HG03097 (cell line): ENCODE data around the gene ARFGEF2.
"Not testable (repeated sequence)": the region's sequence is repeated elsewhere in the genome, so short reads cannot be mapped to it uniquely, and the experiment has no call there.

Experiments
- ATAC-seq: cut with Tn5 transposase; IDR thresholded peaks from one replicate; pipeline ENCODE4 v1.9.1; 2021; ENCODE audit not compliant: unreplicated experiment, low FRiP score

The ARFGEF2 gene

DNA sequence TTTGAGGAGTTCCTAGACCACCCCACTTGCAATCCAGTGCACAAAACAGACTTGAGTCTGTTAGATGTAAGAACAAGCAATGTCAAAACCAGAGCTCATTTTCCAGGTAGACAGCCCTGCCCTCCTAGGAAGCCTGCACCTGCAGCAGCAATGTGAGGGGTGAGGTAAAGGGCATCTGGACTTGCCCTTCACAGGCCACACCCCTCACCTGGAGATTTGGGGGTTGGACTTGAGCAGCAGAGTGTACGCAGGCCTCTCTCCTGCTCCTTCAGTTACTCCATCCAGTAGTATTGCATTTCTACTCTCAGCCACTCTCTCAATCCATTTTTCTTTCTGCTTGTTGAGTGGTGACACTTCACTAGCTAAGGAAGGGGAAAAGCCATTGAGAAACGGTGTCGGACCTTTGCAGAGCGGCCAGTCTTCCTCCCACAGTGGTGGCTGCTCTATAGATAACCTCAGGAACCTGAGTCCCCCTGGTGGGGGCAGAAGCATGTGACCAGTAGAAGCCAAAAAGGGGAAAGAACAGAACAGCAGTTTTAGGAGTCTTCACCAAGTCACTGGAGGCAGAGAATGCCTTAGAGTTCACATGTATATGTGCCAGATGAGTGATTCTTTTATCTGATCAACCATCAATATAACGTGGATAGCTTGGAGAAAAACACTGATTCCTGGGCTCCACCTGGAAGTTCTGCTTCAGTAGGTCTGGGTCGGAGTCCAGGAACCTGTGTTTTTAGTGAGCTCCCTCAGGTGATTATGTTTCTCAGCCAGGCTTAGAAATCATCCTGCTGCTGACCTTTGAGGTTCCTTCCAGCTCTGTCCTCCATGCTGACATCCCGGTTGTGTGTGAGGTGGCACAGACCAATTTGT is 28.0 kb downstream of the ARFGEF2 start:
- no peak for ATAC-seq

DNA sequence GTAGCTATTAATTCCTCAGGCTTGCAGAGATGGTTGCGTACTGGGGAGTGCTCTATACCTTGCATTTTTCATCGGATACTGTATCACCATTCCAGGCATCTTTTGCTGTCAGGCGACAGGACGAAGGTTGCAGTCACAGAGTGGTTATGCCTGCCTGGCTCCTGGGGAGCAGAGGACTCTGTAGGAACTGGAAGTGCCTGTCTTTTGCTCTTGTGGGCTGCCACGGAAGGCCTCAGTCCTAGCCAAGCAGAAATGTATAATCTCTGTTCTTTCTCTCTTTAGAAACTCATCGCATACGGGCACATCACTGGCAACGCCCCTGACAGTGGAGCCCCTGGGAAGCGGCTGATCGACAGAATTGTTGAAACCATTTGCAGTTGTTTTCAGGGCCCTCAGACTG is 29.5 kb downstream of the ARFGEF2 start:
- no peak for ATAC-seq

DNA sequence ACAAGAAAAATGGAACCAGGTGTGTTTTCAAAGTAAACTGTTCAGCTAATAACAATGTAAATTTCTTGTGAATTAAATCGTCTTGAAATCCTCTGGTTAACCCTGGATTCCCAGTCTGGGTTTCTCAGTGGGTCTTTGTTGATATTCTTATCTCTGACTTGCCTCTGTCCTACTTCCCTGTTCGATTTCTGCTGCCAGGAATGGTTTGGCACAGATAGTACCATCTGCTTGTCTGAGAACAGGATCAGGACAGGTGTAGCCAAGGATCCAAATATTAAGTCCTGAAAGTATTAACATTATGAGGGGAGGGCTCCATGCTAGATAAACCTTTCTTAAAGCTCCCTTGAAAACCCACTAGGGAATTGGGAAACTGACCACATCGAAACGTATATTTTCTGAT is 30.1 kb downstream of the ARFGEF2 start:
- ATAC-seq: no peak

GRCh38 chr20:48952656-48953055 is 31.1 kb downstream of the ARFGEF2 start:
- ATAC-seq: no peak

DNA sequence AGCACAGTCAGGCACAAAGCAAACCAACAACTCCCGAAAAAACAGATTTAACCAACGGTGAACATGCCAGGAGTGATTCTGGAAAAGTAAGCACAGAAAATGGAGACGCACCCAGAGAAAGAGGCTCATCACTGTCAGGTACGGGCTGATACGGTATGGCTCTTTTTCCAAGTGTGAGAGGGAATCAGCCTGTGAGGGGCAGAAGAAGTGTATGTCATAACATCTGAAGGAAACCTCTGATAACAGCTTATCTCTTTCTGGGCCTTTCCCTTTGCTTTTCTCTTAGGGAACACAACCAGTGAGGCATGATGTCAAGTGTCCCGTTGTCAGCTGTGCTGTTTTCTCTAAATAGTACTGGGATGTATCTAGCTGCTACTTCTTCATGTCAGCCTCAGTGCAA is 32.1 kb downstream of the ARFGEF2 start:
- ATAC-seq: no peak

DNA sequence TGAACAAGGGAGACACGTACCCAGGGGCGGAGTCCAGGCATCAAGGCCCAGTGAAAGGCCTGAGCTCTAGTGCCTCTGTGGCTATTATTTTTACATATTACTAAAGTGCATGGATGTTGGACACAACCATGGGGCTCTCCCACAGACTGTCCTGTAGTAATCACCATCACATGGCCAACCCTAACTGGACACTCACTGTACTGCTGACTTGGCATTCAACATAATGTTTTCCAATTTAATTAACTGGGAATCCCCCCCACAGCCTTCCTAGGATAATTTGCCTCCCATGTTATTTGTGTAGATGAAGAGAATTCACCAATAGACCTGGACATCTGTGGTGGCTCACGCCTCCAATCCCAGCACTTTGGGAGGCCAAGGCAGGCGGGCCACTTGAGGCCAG is 34.5 kb downstream of the ARFGEF2 start:
- no peak for ATAC-seq

- no peak for ATAC-seq
Observed at GRCh38 chr20:48957053-48957481, 35.6 kb downstream of the ARFGEF2 start.

DNA sequence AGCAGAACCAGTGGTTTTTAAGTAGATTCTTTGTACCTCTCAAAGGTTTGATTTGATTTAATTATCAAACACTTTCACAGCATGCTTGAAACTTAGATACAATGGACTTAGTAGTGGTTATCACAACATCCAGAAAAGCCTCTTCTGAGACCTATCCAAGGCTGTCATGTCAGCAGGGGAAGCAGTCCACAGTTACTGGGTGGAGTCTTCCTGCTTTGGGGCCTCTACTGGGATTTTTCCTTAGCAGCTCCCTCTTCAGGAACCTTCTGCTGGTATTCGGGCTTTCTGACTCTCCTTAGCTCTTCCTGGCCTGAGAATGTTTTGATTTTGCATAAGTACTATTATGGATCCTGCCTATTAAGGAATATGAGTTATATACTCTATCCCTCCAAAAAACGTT is 36.0 kb downstream of the ARFGEF2 start:
- ATAC-seq: no peak

DNA sequence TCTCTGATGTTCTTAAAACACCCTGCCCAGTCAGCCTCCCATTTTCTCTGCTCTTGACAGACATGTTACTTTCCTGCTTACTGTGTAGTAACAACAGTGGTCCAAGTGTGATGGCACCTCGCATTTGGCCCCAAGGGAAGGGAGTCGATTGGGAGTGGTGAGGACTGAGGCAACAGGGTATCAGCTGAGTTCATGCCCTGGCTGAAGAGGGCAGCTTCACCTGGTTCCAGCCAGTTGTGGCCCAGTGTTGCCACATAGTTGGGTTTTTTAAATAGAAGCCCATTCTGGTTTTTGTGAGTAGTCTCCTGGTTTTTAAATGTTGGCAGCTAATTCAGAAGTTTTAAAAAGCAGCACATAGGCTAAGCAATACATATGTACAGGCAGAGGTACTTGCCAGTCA is 37.2 kb downstream of the ARFGEF2 start:
- ATAC-seq: no peak

DNA sequence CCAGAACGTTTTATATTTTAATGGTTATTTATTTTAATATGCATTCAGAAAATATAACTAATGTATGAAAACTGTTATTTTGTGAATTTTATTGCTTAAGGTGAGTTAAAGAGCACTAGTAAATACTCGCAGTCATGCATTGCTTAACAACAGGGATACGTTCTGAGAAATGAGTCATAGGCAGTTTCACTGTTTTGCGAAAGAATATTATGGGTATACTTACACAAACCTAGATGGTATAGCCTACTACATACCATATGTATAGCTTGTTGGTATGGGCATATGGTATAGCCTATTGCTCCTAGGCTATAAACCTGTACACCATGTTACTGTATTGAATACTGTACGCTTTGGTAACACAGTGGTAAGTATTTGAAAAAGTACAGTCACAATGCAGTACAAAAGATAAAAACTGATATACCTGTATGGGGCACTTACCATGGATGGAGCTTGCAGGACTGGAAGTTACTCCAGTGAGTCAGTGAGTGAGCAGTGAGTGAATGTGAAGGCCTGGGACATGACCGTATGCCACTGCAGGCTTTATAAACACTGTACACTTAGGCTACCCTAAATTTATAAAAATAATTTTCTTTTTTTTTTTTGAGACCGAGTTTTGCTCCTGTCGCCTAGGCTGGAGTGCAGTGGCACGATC is 38.5 kb downstream of the ARFGEF2 start:
- ATAC-seq: no peak

DNA sequence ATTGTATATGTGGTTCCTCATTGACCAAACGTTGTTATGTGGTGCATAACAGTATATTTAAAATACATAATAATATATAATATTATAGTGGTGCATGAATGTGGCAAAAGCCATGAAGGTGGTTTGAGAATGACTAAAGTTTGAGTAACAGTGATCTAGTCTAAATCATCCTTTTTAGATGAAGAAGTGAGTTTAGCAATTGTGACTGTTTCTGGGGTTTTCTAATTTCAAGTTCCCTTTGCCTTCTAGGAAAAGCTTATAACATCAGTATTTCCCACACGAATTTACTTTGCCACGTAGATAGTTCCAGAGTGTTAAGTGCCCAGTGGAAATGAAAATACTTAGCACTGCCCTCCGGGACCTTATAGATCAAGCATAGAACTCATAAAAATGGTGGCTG is 40.9 kb downstream of the ARFGEF2 start:
- ATAC-seq: no peak

DNA sequence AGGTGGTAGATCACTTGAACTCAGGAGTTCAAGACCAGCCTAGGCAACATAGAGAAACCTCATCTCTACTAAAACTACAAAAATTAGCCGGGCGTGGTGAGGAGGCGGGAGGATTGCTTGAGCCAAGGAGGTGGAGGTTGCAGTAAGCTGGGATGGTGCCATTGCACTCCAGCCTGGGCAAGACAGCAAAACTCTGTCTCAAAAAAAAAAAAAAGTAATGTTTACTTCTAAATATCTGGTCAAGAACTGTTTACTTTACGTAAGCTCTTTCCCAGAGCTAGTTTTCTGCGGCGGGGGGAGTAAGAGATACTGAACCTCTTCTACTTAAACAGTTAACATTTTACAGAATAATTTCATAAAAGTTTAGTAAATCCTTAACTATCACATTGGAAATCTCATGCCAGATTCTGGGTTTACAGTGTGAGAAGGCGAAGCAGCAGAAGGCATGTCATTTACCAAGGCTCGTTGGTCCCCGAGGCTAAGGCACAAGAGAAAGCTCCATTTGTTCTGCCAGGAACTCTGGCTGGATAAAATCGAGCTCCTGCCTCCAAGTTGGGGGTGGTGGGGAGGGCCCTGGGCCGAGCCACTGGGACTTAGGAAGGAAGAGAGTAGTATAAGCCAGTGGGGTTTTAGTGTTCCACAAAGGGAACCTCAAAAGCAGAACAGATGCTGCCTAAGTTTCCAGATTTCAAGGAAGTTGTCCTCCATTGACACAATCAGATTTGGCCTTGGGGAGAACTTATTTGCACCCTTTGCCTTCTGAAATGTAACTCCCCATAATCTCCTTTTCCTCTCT is 41.7 kb downstream of the ARFGEF2 start:
- ATAC-seq: no peak

- no peak for ATAC-seq
Observed at GRCh38 chr20:48965189-48965910, 43.8 kb downstream of the ARFGEF2 start.

DNA sequence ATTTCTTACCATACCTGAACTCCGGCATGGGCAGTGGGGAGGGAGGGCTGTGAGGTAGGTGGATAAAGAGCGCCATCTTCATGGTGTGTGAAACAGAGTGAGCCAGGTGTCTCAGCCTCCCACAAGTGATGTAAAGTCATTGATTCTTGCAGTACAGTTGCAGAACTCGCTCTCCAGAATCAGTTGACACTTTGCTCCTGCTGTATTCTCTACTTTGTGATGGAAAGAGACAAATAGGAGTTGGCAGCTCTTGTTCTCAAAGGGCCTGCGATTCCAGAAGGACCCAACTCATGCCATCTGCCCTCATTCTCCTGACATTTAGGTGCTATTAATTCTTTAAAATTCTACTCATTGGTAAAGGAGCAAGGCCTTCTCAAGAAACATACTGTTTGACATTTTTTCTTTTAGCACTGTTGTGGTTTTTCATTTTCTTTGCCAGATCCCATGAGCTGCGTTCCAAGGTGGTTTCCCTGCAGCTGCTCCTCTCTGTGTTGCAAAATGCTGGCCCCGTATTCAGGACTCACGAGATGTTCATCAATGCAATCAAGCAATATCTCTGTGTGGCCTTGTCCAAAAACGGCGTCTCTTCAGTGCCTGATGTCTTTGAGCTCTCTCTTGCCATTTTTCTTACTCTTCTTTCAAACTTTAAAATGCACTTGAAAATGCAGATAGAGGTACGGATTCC is 49.3 kb downstream of the ARFGEF2 start:
- ATAC-seq: no peak

- ATAC-seq: no peak
Observed at GRCh38 chr20:48971956-48972355, 50.4 kb downstream of the ARFGEF2 start.

- ATAC-seq: no peak
Observed at GRCh38 chr20:48972816-48973215, 51.3 kb downstream of the ARFGEF2 start.

DNA sequence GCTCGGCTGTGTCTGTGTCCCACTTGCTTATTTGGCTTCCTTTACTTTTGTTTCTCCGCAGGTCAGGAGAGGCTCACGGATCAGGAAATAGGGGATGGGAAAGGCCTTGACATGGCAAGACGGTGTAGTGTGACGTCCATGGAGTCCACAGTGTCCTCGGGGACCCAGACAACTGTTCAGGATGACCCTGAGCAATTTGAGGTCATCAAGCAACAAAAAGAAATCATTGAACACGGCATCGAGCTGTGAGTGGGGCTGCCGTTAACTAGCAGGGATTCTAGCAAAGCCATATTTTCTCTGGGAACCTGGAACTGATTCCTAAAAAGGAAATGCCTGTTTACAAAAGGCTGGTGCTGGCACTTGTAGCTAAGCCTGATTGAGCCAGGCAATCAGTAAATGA is 54.4 kb downstream of the ARFGEF2 start:
- no peak for ATAC-seq

GRCh38 chr20:48979980-48980379 is 58.5 kb downstream of the ARFGEF2 start:
- ATAC-seq: not testable (repeated sequence)

DNA sequence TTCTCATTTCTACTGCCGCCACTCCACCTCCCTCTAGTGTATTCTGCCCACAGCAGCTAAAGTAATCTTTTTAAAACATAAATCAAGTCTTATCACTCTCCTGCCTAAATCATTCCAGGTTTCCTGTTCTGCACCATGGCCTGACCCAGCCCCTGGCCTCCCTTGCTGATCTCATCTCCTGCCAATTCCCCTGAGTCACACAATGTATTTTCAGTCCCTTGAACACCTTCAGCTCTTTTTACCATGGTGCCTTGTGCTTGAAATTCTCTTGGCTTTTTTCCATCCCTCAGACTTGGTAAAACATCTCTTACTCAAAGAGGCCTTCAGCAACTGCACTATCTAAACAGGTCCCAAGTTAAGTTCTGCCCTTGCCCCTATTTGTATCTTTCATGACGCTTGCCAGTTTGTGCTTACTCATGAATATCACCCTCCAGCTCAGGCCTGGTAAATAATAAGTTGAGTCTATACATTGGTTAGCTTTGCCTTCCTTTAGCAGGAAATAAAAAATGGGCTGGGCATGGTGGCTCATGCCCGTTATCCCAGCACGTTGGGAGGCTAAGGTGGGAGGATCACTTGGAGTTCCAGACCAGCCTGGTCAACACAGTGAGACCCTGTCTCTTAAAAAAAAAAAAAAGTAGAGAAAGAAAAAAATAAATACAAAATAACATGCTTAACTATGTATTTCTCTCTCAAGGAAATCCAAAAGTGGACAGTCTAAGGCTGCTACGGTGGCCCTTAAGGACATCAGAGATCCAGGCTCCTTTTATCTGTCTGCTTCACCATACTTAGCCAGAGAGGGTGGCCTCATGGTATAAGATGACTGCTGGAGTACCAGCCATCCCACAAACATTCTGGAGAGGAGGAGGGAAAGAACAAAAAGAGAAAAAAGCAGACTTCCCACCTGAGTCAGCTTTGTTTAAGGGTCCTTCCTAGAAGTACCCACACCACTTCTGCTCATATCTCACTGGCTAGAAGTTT is 62.2 kb downstream of the ARFGEF2 start:
- ATAC-seq: no peak
